ELR (cell line): ENCODE data around the gene RRM2.
A peak's percentile ranks its signal among the peaks of the same experiment; 100 is the strongest.
"Not testable (repeated sequence)": the region's sequence is repeated elsewhere in the genome, so short reads cannot be mapped to it uniquely, and the experiment has no call there.

Experiments used
- DNase-seq: peaks from one replicate; pipeline ENCODE4 v3.0.0-alpha.2; 2015; ENCODE audit warnings: low read depth

RRM2 gene

DNA sequence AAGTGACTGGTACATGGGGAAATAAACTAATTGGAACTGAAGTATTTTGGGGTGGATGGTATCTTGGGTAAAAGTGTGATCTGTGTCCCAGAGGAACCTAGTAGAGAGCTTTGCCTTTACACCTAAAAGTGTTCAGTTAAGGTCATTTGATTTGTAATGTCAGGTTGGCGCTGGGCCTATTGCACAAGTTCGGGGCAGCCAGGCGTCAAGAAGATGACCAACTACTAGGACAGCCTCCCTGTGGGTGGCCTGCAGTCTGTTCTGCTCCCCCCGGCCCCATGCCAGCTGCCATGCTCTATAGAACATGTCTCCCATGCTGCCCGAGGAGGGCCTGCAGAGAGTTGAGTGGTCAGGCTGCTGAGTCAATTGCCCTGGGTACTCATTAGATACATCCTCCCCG lies 10.1 kb downstream of the RRM2 start:
- no peak for DNase-seq

DNA sequence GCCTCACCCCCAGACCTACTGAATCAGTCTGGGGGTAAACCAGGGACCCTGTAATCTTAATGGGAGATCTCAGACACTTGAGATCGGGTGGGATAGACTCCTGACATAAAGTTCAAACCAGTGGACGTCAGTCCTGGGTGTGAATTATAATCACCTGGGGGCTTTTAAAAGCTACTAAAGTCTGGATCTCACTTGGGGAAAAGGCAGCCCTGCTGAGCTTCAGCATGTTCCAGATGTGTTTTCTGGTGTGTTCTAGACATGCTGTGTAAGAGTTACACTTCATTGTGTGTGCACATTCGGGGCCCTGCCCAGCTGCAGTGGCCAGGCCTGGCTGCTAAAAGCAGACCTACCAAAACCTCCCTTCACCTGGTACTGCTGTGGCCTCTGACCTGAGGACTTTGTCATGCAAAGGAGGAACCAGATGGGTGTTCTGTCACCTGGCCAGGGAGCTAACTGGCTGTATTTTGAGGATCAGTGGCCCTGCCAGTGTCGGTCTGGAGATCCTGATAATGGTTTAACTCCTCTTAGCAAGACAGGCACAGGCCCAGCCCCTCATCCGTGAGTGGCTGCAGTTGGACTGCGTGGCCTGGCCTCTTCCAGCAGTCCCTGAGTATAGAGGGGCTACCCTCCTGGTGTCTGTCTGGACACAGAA lies 10.6 kb downstream of the RRM2 start:
- DNase-seq = no peak

- DNase-seq = peak; percentile 61
Observed at GRCh38 chr2:10135296-10136089, 13.0 kb downstream of the RRM2 start.

GRCh38 chr2:10136101-10136934 lies 13.8 kb downstream of the RRM2 start:
- DNase-seq = no peak

- peak; percentile 38 for DNase-seq
Observed at GRCh38 chr2:10137053-10137843, 14.7 kb downstream of the RRM2 start.

DNA sequence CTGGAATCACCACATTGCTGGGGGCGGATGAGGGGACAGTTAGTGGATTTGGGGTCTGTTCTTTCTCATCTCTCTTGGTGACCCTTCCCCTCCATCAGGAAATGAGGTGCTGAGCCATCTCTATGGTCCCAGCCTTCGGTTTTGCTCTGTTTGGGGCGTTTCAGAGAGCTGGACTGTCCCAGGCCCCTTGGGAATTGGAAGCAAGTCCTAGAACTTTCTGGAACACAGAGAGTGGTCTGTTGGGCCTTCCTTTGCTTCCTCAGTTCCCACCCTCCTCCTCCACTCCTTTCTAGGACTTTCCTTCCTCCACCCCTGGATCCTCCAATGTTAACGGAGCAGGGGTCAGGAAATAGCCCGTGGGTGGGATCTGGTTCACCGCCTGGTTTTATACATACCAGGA lies 17.0 kb downstream of the RRM2 start:
- no peak for DNase-seq

DNA sequence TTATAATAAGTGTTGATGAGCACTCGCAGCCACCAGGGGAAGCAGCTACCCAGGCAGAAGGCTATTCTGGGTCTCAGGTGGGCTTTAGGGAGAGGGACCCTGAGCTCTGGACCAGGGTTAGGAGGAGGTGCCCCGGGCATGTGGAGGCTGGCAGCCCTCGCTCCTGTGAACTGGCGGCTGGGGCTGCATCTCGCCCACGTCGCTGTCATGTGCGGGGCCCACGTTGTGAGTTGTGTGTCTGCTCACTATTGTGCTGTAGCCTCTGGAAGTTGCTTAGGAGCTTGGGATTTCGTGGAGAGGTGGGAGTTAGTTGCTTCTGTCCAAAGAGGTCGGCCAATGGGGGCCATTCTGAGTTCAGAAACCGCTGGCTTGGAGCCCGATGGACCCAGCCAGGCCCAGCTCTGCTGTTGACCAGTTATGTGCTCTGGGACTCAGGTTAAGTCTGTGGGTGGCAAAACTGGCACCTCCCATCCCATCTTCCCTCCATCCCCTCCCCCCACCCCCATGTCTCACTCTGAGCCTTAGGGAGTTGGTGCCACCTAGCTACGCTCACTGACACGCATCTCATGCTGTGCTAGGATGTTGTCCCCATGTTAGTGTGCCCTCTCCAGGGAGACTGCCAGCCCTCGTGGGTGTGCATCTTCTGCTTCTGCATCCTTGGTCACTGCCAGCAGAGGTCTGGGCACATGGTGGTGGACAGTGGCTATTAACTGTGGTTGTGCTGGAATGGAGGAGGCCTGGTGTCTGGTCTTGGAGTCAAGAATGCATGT lies 18.5 kb downstream of the RRM2 start:
- no peak for DNase-seq

- DNase-seq = peak; percentile 37
Observed at GRCh38 chr2:10141736-10142639, 19.4 kb downstream of the RRM2 start.

DNA sequence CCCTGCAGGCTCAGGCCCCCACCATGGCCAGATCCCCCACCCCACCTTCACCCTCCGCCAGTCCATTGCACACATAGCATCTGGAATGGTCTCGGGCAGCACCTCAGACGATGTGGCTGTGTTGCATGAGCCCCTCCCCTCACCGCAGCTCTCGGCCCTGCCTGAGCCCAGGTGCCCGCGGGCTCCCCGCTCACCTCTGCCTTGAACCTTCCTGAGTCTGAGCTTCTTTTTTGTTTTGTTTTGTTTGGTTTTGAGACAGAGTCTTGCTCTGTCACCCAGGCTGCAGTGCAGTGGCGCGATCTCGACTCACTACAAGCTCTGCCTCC lies 20.1 kb downstream of the RRM2 start:
- no peak for DNase-seq

GRCh38 chr2:10144771-10145518 lies 22.4 kb downstream of the RRM2 start:
- no peak for DNase-seq

GRCh38 chr2:10145519-10146357 lies 23.2 kb downstream of the RRM2 start:
- DNase-seq = no peak

- no peak for DNase-seq
Observed at GRCh38 chr2:10146366-10147005, 23.9 kb downstream of the RRM2 start.

DNA sequence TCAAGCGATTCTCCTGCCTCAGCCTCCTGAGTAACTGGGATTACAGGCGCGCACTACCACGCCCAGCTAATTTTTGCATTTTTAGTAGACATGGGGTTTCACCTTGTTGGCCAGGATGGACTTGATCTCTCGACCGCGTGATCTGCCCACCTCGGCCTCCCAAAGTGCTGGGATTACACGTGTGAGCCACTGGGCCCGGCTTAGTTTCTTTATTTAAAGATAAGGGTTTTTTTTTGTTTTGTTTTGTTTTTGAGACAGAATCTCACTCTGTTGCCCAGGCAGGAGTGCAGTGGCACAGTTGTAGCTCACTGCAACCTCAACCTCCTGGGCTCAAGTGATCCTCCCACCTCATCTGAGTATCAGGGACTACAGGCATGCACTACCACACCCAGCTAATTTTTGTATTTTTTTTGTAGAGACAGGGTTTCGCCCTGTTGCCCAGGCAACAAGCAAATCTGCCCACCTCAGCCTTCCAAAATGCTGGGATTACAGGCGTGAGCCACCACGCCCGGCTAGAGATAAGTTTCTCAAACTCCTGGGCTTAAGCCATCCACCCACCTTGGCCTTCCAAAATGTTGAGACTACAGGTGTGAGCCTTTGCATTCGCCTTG lies 24.6 kb downstream of the RRM2 start:
- not testable (repeated sequence) for DNase-seq

GRCh38 chr2:10148268-10148667 lies 25.7 kb downstream of the RRM2 start:
- DNase-seq = no peak

DNA sequence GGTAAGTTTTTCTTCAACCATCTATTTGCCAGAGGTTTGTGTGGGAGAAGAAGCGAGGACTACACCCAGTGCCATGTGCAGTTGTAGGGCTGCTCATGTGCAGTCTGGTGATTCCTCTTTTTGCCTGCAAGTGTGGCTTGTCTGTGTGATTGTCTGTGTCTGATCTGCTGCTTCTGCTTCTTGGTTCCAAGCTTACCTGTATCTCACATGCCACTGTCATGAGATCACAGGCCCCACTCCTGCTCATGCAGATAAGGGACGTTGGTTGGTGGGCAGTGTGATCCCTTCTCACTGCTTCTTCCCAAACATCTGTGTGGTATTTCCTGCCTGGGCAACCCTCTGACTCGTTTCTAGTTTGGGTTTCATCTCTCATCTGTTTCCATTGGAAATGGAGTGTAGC lies 27.1 kb downstream of the RRM2 start:
- DNase-seq = no peak

GRCh38 chr2:10150436-10150835 lies 27.9 kb downstream of the RRM2 start:
- no peak for DNase-seq

GRCh38 chr2:10151462-10151861 lies 28.9 kb downstream of the RRM2 start:
- no peak for DNase-seq

- DNase-seq = peak; percentile 32
Observed at GRCh38 chr2:10157293-10157692, 34.8 kb downstream of the RRM2 start.
